Astrocyte (in vitro differentiated cells and primary cell): ENCODE data around the gene ZNF681. TPM values are rescaled to one million over a fixed set of nuclear protein-coding genes. Genes with fewer than 3 reads are reported as not detected.
A peak's percentile ranks its signal among the peaks of the same experiment; 100 is the strongest.

Source experiments
- DNase-seq: peaks from one replicate; pipeline ENCODE4 v3.0.0-alpha.2; 2010; ENCODE audit warnings: low read depth
- FAIRE-seq: peaks from 2 replicates; lab custom pipeline; 2011; peaks lifted over from hg19 to GRCh38; lab: Jason Lieb, UNC
- H2AFZ ChIP-seq: 2 replicates; pipeline ENCODE4 v1.6.0; 2012; ENCODE audit warnings: low read depth, low read length, inconsistent platforms
- H3K27ac ChIP-seq: 2 replicates; pipeline ENCODE4 v1.5.1; 2011; ENCODE audit warnings: low read depth, low read length, inconsistent platforms
- H3K27me3 ChIP-seq: 2 replicates; pipeline ENCODE4 v1.6.0; 2011; ENCODE audit warnings: low read length, inconsistent platforms; ENCODE audit not compliant: insufficient read depth
- H3K36me3 ChIP-seq: 2 replicates; pipeline ENCODE4 v1.5.1; 2011; ENCODE audit warnings: low read length, inconsistent platforms; ENCODE audit not compliant: insufficient read depth
- H3K4me1 ChIP-seq: 2 replicates; pipeline ENCODE4 v1.5.1; 2011; ENCODE audit warnings: low read length, inconsistent platforms; ENCODE audit not compliant: insufficient read depth
- H3K4me2 ChIP-seq: 2 replicates; pipeline ENCODE4 v1.6.0; 2012; ENCODE audit warnings: low read length, inconsistent platforms
- H3K4me3 ChIP-seq: 2 replicates; pipeline ENCODE4 v1.5.1; 2011; ENCODE audit warnings: low read depth, mild to moderate bottlenecking, low read length, inconsistent platforms; ENCODE audit not compliant: insufficient read depth
- H3K79me2 ChIP-seq: 2 replicates; pipeline ENCODE4 v1.6.0; 2012; ENCODE audit warnings: mild to moderate bottlenecking, low read length, inconsistent platforms; ENCODE audit not compliant: insufficient read depth
- H3K9ac ChIP-seq: 2 replicates; pipeline ENCODE4 v1.6.0; 2012; ENCODE audit warnings: mild to moderate bottlenecking, low read length, inconsistent platforms
- H3K9me3 ChIP-seq: 2 replicates; pipeline ENCODE4 v1.5.1; 2012; ENCODE audit warnings: low read depth, mild to moderate bottlenecking, low read length, inconsistent platforms; ENCODE audit not compliant: insufficient read depth
- H4K20me1 ChIP-seq: 2 replicates; pipeline ENCODE4 v1.6.0; 2012; ENCODE audit warnings: low read length, inconsistent platforms; ENCODE audit not compliant: insufficient read depth
- H3K27ac Mint-ChIP-seq: one replicate; pipeline ENCODE4 v1.8.0; 2021; ENCODE audit warnings: mild to moderate bottlenecking, mixed read lengths; ENCODE audit not compliant: unreplicated experiment
- H3K27me3 Mint-ChIP-seq: one replicate; pipeline ENCODE4 v1.8.0; 2021; ENCODE audit warnings: low read depth, mixed read lengths; ENCODE audit not compliant: unreplicated experiment
- H3K36me3 Mint-ChIP-seq: one replicate; pipeline ENCODE4 v1.8.0; 2021; ENCODE audit warnings: low read depth, mixed read lengths; ENCODE audit not compliant: unreplicated experiment
- H3K4me1 Mint-ChIP-seq: one replicate; pipeline ENCODE4 v1.8.0; 2021; ENCODE audit warnings: low read depth, mixed read lengths; ENCODE audit not compliant: unreplicated experiment
- H3K4me3 Mint-ChIP-seq: one replicate; pipeline ENCODE4 v1.8.0; 2021; ENCODE audit warnings: mild to moderate bottlenecking, moderate library complexity, mixed read lengths; ENCODE audit not compliant: unreplicated experiment
- H3K9me3 Mint-ChIP-seq: one replicate; pipeline ENCODE4 v1.8.0; 2021; ENCODE audit warnings: mild to moderate bottlenecking, mixed read lengths; ENCODE audit not compliant: unreplicated experiment
- EZH2 ChIP-seq: IDR thresholded peaks from 2 replicates; pipeline ENCODE4 v1.6.1; 2012; ENCODE audit warnings: mild to moderate bottlenecking, low read length, inconsistent platforms; ENCODE audit not compliant: insufficient read depth
- total RNA-seq: library from RNA; stranded (reverse); gene quantifications from 2 replicates; pipeline ENCODE4 v1.2.1, GENCODE V29; 2021
- TF ChIP-seq, protein P1 (sequence below): IDR thresholded peaks from 2 replicates; pipeline ENCODE4 v1.5.1; 2011; ENCODE audit warnings: low read depth, mild to moderate bottlenecking, inconsistent platforms, low read length, moderate library complexity; ENCODE audit not compliant: insufficient read depth

The ZNF681 gene
- total RNA-seq, 1 donor from 2014 or later, result 3.1 TPM

DNA sequence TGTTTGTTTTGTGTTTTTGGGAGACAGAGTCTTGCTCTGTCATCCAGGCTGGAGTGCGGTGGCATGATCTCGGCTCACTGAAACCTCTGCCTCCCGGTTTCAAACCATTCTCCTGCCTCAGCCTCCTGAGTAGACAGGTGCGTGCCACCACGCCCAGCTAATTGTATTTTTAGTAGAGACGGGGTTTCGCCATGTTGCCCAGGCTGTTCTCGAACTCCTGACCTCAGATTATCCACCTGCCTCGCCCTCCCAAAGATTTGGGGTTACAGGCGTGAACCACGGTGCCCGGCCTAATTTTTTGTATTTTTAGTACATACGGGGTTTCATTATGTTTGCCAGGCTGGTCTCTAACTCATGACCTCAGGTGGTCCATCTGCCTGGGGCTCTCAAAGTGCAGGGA lies 8.3 kb upstream of the ZNF681 start:
- Histone ChIP-seq H3K9me3 (no peaks in the 10 kb centered on the region), H3K4me1 (no peaks in the 10 kb centered on the region), H3K9ac (no peak overlapping the region), H4K20me1 (no peaks in the 10 kb centered on the region), H3K79me2 (no peaks in the 10 kb centered on the region), H3K27ac (no peak overlapping the region), H3K4me2 (no peak overlapping the region), H3K27me3 (no peaks in the 10 kb centered on the region), H3K4me3 (no peak overlapping the region), H2AFZ (no peak overlapping the region), H3K36me3 (no peaks in the 10 kb centered on the region)
- H3K9me3 Mint-ChIP-seq, result no peaks in the 10 kb centered on the region
- no peaks in the 10 kb centered on the region for H3K36me3 Mint-ChIP-seq
- H3K4me1 Mint-ChIP-seq, result peaks cover 2% of the 10 kb centered on the region
- TF ChIP-seq, protein P1, sequence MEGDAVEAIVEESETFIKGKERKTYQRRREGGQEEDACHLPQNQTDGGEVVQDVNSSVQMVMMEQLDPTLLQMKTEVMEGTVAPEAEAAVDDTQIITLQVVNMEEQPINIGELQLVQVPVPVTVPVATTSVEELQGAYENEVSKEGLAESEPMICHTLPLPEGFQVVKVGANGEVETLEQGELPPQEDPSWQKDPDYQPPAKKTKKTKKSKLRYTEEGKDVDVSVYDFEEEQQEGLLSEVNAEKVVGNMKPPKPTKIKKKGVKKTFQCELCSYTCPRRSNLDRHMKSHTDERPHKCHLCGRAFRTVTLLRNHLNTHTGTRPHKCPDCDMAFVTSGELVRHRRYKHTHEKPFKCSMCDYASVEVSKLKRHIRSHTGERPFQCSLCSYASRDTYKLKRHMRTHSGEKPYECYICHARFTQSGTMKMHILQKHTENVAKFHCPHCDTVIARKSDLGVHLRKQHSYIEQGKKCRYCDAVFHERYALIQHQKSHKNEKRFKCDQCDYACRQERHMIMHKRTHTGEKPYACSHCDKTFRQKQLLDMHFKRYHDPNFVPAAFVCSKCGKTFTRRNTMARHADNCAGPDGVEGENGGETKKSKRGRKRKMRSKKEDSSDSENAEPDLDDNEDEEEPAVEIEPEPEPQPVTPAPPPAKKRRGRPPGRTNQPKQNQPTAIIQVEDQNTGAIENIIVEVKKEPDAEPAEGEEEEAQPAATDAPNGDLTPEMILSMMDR, result no peak
- no peak for DNase-seq
- FAIRE-seq, result no peak
- no peak overlapping the region for H3K27ac Mint-ChIP-seq
- H3K27me3 Mint-ChIP-seq, result no peaks in the 10 kb centered on the region
- H3K4me3 Mint-ChIP-seq, result no peak overlapping the region

DNA sequence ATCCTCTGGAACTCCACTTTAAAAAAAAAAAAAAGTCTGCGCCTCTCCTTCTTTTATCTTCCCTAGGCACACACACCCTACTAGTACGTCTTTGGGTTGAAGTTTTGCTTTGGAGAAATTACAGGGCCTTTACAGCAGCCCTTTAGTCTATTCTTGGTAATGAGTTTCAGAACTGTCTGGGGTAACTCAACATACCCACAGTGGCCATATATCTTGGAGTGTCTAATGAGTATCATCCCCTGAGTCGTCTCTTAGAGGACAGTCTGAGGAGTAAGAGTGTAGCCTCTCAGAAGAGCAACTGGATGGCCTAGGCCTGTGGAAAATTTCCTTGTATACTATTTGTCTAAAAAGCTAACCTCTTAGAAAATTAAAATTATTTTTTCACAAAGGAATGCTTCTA lies 6.1 kb upstream of the ZNF681 start:
- H4K20me1 ChIP-seq, result no peaks in the 10 kb centered on the region
- no peak overlapping the region for H3K9ac ChIP-seq
- Mint-ChIP-seq H3K9me3 (peaks cover 2% of the 10 kb centered on the region), H3K36me3 (no peaks in the 10 kb centered on the region), H3K4me3 (peak overlapping the region; percentile 96), H3K27ac (no peak overlapping the region), H3K4me1 (no peaks in the 10 kb centered on the region), H3K27me3 (no peaks in the 10 kb centered on the region)
- H3K36me3 ChIP-seq, result no peaks in the 10 kb centered on the region
- H3K79me2 ChIP-seq, result no peaks in the 10 kb centered on the region
- no peak overlapping the region for H3K4me3 ChIP-seq
- no peaks in the 10 kb centered on the region for H3K27me3 ChIP-seq
- no peaks in the 10 kb centered on the region for H3K4me1 ChIP-seq
- TF ChIP-seq, protein P1, result no peak
- no peak for TF ChIP-seq EZH2
- H2AFZ ChIP-seq, result no peak overlapping the region
- FAIRE-seq, result no peak
- no peak for DNase-seq
- H3K27ac ChIP-seq, result no peak overlapping the region
- H3K9me3 ChIP-seq, result no peaks in the 10 kb centered on the region
- no peak overlapping the region for H3K4me2 ChIP-seq

DNA sequence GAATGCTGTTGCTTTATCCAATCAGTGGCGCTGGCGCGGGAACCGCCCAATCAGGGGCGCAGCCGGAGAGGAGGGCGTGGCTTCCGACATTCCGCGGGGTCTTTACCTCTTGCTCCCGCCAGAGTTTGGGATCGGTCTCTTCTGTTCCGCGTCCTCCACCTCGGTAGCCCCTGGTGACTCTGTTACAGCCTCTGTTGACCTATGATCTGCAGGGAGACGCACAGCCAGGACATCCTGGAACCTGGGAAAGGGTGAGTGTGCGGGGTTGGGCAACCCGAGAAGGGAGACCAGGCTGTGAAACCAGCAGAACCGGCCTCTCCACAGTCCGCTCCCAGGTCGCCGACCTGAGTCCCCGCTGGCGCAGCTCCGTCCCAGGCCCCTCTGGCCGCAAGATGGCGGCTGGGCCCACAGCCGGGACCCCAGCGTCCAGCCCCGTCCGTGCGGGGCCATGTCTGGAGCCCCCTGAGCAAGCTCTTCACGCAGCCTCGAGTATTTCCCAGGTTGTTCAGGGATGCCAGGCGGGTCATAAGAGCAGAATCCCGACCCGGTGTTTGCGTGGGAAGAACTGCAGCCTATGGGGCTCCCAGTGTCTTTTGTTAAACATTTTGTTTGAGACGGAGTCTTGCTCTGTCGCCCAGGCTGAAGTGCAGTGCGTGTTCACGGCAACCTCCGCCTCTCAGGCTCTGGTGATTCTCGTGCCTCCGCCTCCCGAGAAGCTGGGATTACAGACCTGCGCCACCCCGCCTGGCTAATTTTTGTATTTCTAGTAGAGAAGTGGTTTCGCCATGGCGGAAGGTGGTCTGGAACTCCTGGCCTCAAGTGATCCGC lies 4.4 kb upstream of the ZNF681 start:
- H3K9ac ChIP-seq, result peak overlapping the region; percentile 76
- H2AFZ ChIP-seq, result peak overlapping the region; percentile 99
- H3K4me3 ChIP-seq, result peak overlapping the region; percentile 75
- no peaks in the 10 kb centered on the region for H3K36me3 ChIP-seq
- no peak for TF ChIP-seq EZH2
- TF ChIP-seq, protein P1, result no peak
- H3K27me3 ChIP-seq, result no peaks in the 10 kb centered on the region
- Mint-ChIP-seq H3K27ac (peak overlapping the region; percentile 88), H3K9me3 (peaks cover 2% of the 10 kb centered on the region), H3K4me3 (peak overlapping the region; percentile 96), H3K36me3 (no peaks in the 10 kb centered on the region), H3K27me3 (no peaks in the 10 kb centered on the region), H3K4me1 (no peaks in the 10 kb centered on the region)
- DNase-seq (peak; percentile 56), FAIRE-seq (no peak)
- H3K4me2 ChIP-seq, result peak overlapping the region; percentile 95
- no peaks in the 10 kb centered on the region for H4K20me1 ChIP-seq
- no peaks in the 10 kb centered on the region for H3K4me1 ChIP-seq
- no peaks in the 10 kb centered on the region for H3K79me2 ChIP-seq
- no peaks in the 10 kb centered on the region for H3K9me3 ChIP-seq
- H3K27ac ChIP-seq, result no peak overlapping the region
